Muscle of leg (tissue), 11 donors: ENCODE results near the gene CTAGE15. TPM values are rescaled to one million over a fixed set of nuclear protein-coding genes. Genes with fewer than 3 reads are reported as not detected.
"Not testable (repeated sequence)": the region's sequence is repeated elsewhere in the genome, so short reads cannot be mapped to it uniquely, and the experiment has no call there.

Experiments used
- DNase-seq: peaks from one replicate; pipeline ENCODE4 v3.0.0; 2013
- H3K27ac ChIP-seq: one replicate; pipeline ENCODE4 v1.5.1; 2013; ENCODE audit warnings: mild to moderate bottlenecking, low read length, control low read depth
- H3K27me3 ChIP-seq: one replicate; pipeline ENCODE4 v1.6.1; 2013; ENCODE audit warnings: low read length; ENCODE audit not compliant: control insufficient read depth, insufficient read depth
- H3K36me3 ChIP-seq: one replicate; pipeline ENCODE4 v1.6.1; 2013; ENCODE audit warnings: low read length; ENCODE audit not compliant: control insufficient read depth, insufficient read depth
- H3K4me1 ChIP-seq: one replicate; pipeline ENCODE4 v1.6.1; 2013; ENCODE audit warnings: low read length; ENCODE audit not compliant: control insufficient read depth, insufficient read depth
- H3K4me3 ChIP-seq: one replicate; pipeline ENCODE4 v1.5.1; 2013; ENCODE audit warnings: low read length, control low read depth
- H3K9me3 ChIP-seq: replicated peaks from 2 replicates; pipeline ENCODE4 v1.6.1; 2013; ENCODE audit warnings: low read depth, low read length; ENCODE audit not compliant: control insufficient read depth
- WGBS: methylation state at CpG from one replicate; pipeline ENCODE4 v1.1.5; 2013; ENCODE audit warnings: missing lambda C conversion rate; ENCODE audit not compliant: insufficient coverage; 5-methylcytosine and 5-hydroxymethylcytosine counted together
- polyA plus RNA-seq, 8 donors: library from polyadenylated mRNA; unstranded; fragments of 120-200 nt; gene quantifications; one replicate each; pipeline versions ENCODE4 v1.2.1 to v1.2.3, GENCODE V29; 2013; ENCODE audit warnings: inconsistent platforms in 1 of 8, low replicate concordance in 1 of 8; ENCODE audit not compliant: insufficient read length in 8 of 8, insufficient read depth in 1 of 8
- total RNA-seq: library from RNA; stranded (reverse); fragments of 120-200 nt; gene quantifications from one replicate; pipeline ENCODE4 v1.2.4, GENCODE V29; 2013

The CTAGE15 gene
- total and polyA plus RNA-seq, 9 donors: 0.11 to 0.90 (median 0.31) TPM; not detected in 3

DNA sequence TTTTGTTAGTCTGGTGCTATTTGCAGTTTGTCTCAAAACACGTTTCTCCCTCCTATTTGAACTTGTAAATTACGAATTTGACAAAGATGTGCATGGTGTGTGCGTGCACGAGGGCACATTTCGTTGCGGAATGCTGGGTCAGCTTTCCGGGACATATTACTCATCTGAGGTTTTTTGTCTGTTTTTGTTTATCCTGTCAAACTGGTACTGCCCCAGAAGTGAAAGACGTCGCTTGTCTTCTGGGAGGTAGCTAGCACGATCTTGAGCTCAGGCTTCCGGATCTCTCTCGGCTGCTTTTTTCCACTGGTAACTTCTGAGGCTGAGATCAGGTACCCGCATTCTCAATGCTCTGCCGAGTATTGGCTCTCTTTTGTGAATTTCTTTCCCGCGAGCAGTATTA lies 49.6 kb downstream of the CTAGE15 start:
- H3K27ac ChIP-seq, DNase-seq, H3K27me3 ChIP-seq, H3K4me1 ChIP-seq, H3K9me3 ChIP-seq, H3K4me3 ChIP-seq, H3K36me3 ChIP-seq: not testable (repeated sequence)
- no CpG with 5 or more reads among the region's 16 CpGs for WGBS

GRCh38 chr7:143622130-143622529 lies 50.5 kb downstream of the CTAGE15 start:
- H3K9me3 ChIP-seq, H3K27ac ChIP-seq, DNase-seq, H3K36me3 ChIP-seq, H3K27me3 ChIP-seq, H3K4me1 ChIP-seq, H3K4me3 ChIP-seq: not testable (repeated sequence)
- WGBS: no CpG with 5 or more reads among the region's 17 CpGs

Other genes starting within 250 kb of the CTAGE15 start
- 1.4 TPM for gene FAM131B, start 209.1 kb upstream of the CTAGE15 start, total RNA-seq
- 1 to 10 TPM; 1.5 to 2.6 (median 2.0) TPM for gene FAM131B, start 209.1 kb upstream of the CTAGE15 start, polyA plus RNA-seq
- 41.4 TPM for gene ZYX, start 190.5 kb upstream of the CTAGE15 start, total RNA-seq
- gene ZYX, start 190.5 kb upstream of the CTAGE15 start, polyA plus RNA-seq: 100 to 1,000 TPM; 181 to 290 (median 223) TPM
- not detected for gene EPHA1, start 162.9 kb upstream of the CTAGE15 start, total RNA-seq
- gene EPHA1, start 162.9 kb upstream of the CTAGE15 start, polyA plus RNA-seq: 1 to 10 TPM; 2.1 to 6.1 (median 4.4) TPM
- not detected for gene TAS2R60, start 128.3 kb upstream of the CTAGE15 start, total RNA-seq
- not detected for gene TAS2R60, start 128.3 kb upstream of the CTAGE15 start, polyA plus RNA-seq
- gene TAS2R41, start 93.9 kb upstream of the CTAGE15 start, total RNA-seq: not detected
- gene TAS2R41, start 93.9 kb upstream of the CTAGE15 start, polyA plus RNA-seq: not detected
- gene TCAF2, start 49.2 kb downstream of the CTAGE15 start, total RNA-seq: 9.4 TPM
- gene TCAF2, start 49.2 kb downstream of the CTAGE15 start, polyA plus RNA-seq: 10 to 100 TPM in 5 of 8 donors, 1 to 10 TPM in 3; 6.8 to 14.0 (median 11.5) TPM
- gene CTAGE6, start 185.9 kb downstream of the CTAGE15 start, total RNA-seq: 0.71 TPM
- under 1 TPM in 4 of 8 donors, not detected in 4; 0.10 to 0.48 (median 0.20) TPM for gene CTAGE6, start 185.9 kb downstream of the CTAGE15 start, polyA plus RNA-seq